SK-N-SH (cell line): Measurements from ENCODE around the gene MARCHF4. TPM values are rescaled to one million over a fixed set of nuclear protein-coding genes. Genes with fewer than 3 reads are reported as not detected.

Experiments used
- CTCF ChIA-PET: fragments of 300-600, 350-600 bp; formaldehyde crosslinking; extraction: SDS; loops from one replicate; lab custom pipeline; 2021; lab: Yijun Ruan, JAX
- POLR2A ChIA-PET: fragments of 350-600 bp; sonication (Branson Sonifier 250); formaldehyde crosslinking; extraction: SDS; loops from one replicate; lab custom pipeline; 2020; ENCODE audit warnings: antibody characterized with exemption, inconsistent platforms; lab: Yijun Ruan, JAX
- DNase-seq: peaks from one replicate; pipeline ENCODE4 v3.0.0; 2012
- H2AFZ ChIP-seq: fragments of 200-600 bp; sonication (generic); 2 replicates; pipeline ENCODE4 v1.8.1; 2016; ENCODE audit warnings: antibody characterized with exemption, mild to moderate bottlenecking, low read depth
- H3F3A ChIP-seq: fragments of 200-600 bp; sonication (generic); replicated peaks from 2 replicates; pipeline ENCODE3; 2016; ENCODE audit warnings: antibody characterized with exemption, mild to moderate bottlenecking; ENCODE audit not compliant: insufficient read depth
- H3K27ac ChIP-seq, 2 experiments: fragments of 200-500 bp in 1 of 2; fragments of 200-600 bp in 1 of 2; sonication (Bioruptor generic) in 1 of 2; sonication (generic), shearing (Covaris generic) in 1 of 2; 2 replicates each; pipeline versions ENCODE4 v1.5.1 to v1.6.1; 2014 to 2016; ENCODE audit warnings: low read depth in 2 of 2, inconsistent platforms in 1 of 2, low read length in 1 of 2, mild to moderate bottlenecking in 1 of 2, mixed read lengths in 1 of 2
- H3K27me3 ChIP-seq: fragments of 200-600 bp; sonication (generic), shearing (Covaris generic); 2 replicates; pipeline ENCODE4 v1.6.1; 2016; ENCODE audit warnings: mixed run types; ENCODE audit not compliant: insufficient read depth
- H3K36me3 ChIP-seq, 2 experiments: fragments of 200-500 bp in 1 of 2; fragments of 200-600 bp in 1 of 2; sonication (Bioruptor generic) in 1 of 2; sonication (generic) in 1 of 2; replicated peaks in 1 of 2; 2 replicates each; pipeline versions ENCODE3 to v1.5.1; 2014 to 2016; ENCODE audit warnings: low read length in 1 of 2, mild to moderate bottlenecking in 1 of 2; ENCODE audit not compliant: insufficient read depth in 2 of 2, control insufficient read depth in 1 of 2
- H3K4me1 ChIP-seq, 2 experiments: fragments of 200-500 bp in 1 of 2; fragments of 200-600 bp in 1 of 2; sonication (Bioruptor generic) in 1 of 2; sonication (generic), shearing (Covaris generic) in 1 of 2; 2 replicates each; pipeline versions ENCODE4 v1.5.1 to v1.6.1; 2014 to 2016; ENCODE audit warnings: low read depth in 1 of 2, low read length in 1 of 2, mixed run types in 1 of 2; ENCODE audit not compliant: insufficient read depth in 2 of 2, control insufficient read depth in 1 of 2
- H3K4me2 ChIP-seq: fragments of 200-600 bp; sonication (generic), shearing (Covaris generic); 2 replicates; pipeline ENCODE4 v1.6.1; 2017; ENCODE audit warnings: mixed run types
- H3K4me3 ChIP-seq, 2 experiments: fragments of 200-500 bp in 1 of 2; fragments of 200-600 bp in 1 of 2; sonication (Bioruptor generic) in 1 of 2; sonication (generic), shearing (Covaris generic) in 1 of 2; 2 replicates each; pipeline versions ENCODE4 v1.5.1 to v1.8.1; 2014 to 2016; ENCODE audit warnings: low read depth in 2 of 2, inconsistent platforms in 1 of 2, low read length in 1 of 2, mild to moderate bottlenecking in 1 of 2, mixed read lengths in 1 of 2, moderate library complexity in 1 of 2
- H3K79me2 ChIP-seq: fragments of 200-600 bp; sonication (generic); 2 replicates; pipeline ENCODE4 v1.8.1; 2017; ENCODE audit warnings: mild to moderate bottlenecking; ENCODE audit not compliant: insufficient read depth
- H3K9ac ChIP-seq: fragments of 200-600 bp; sonication (generic); 2 replicates; pipeline ENCODE4 v1.6.1; 2017; ENCODE audit warnings: mixed run types
- H3K9me2 ChIP-seq: fragments of 200-600 bp; sonication (generic); 2 replicates; pipeline ENCODE4 v1.6.1; 2017; ENCODE audit warnings: mixed run types
- H3K9me3 ChIP-seq: fragments of 200-600 bp; sonication (generic); 2 replicates; pipeline ENCODE4 v1.6.1; 2017; ENCODE audit warnings: mixed run types, mild to moderate bottlenecking, moderate library complexity
- H4K20me1 ChIP-seq: fragments of 200-600 bp; sonication (generic); 2 replicates; pipeline ENCODE4 v1.6.1; 2017; ENCODE audit warnings: mild to moderate bottlenecking, mixed run types; ENCODE audit not compliant: insufficient read depth
- CHD2 ChIP-seq: fragments of 150-350 bp; IDR thresholded peaks from 2 replicates; pipeline ENCODE4 v1.6.1; 2018; ENCODE audit warnings: low read length; ENCODE audit not compliant: partially characterized antibody
- JUND ChIP-seq: IDR thresholded peaks from 2 replicates; pipeline ENCODE4 v1.4.0; 2012
- MEF2A ChIP-seq: IDR thresholded peaks from 2 replicates; pipeline ENCODE4 v1.4.0; 2012; ENCODE audit warnings: low read depth, borderline replicate concordance
- MXI1 ChIP-seq: IDR thresholded peaks from 2 replicates; pipeline ENCODE4 v1.6.1; 2012; ENCODE audit warnings: mild to moderate bottlenecking, low read depth, low read length, improper control_type of control experiment
- NRF1 ChIP-seq: IDR thresholded peaks from 2 replicates; pipeline ENCODE4 v1.6.1; 2012; ENCODE audit warnings: low read depth, mild to moderate bottlenecking, low read length
- RAD21 ChIP-seq: IDR thresholded peaks from 2 replicates; pipeline ENCODE4 v1.6.1; 2012; ENCODE audit warnings: mild to moderate bottlenecking, low read length
- RCOR1 ChIP-seq: fragments of 150-350 bp; IDR thresholded peaks from 2 replicates; pipeline ENCODE4 v1.6.1; 2017; ENCODE audit warnings: antibody characterized with exemption, low read length
- RFX5 ChIP-seq: IDR thresholded peaks from 2 replicates; pipeline ENCODE4 v1.6.1; 2012; ENCODE audit warnings: mild to moderate bottlenecking, improper control_type of control experiment, low read length
- RXRA ChIP-seq: IDR thresholded peaks from 2 replicates; pipeline ENCODE4 v1.4.0; 2012; ENCODE audit warnings: low read depth, mild to moderate bottlenecking, borderline replicate concordance
- SIN3A ChIP-seq: IDR thresholded peaks from 2 replicates; pipeline ENCODE4 v1.6.1; 2012; ENCODE audit warnings: low read depth, mild to moderate bottlenecking, low read length, moderate library complexity, borderline replicate concordance
- SMC3 ChIP-seq: IDR thresholded peaks from 2 replicates; pipeline ENCODE4 v1.6.1; 2012; ENCODE audit warnings: low read depth, low read length, improper control_type of control experiment
- TAF1 ChIP-seq: IDR thresholded peaks from 2 replicates; pipeline ENCODE4 v1.6.1; 2012; ENCODE audit warnings: low read depth, mild to moderate bottlenecking, low read length, moderate library complexity, borderline replicate concordance
- USF1 ChIP-seq: IDR thresholded peaks from 2 replicates; pipeline ENCODE4 v1.4.0; 2012; ENCODE audit warnings: low read depth, borderline replicate concordance
- WGBS: methylation state at CpG from one replicate; pipeline ENCODE4 v1.1.6; 2017; ENCODE audit warnings: low lambda C conversion rate; 5-methylcytosine and 5-hydroxymethylcytosine counted together
- polyA plus RNA-seq, 3 experiments: library from polyadenylated mRNA; depleted of rRNA; stranded (reverse); fragments of >200 nt; gene quantifications; 2 replicates each; pipeline ENCODE4 v1.2.3, GENCODE V29; 2012

The MARCHF4 gene
- polyA plus RNA-seq, 1 of the 3 experiments (the other 2 are of a cell fraction) = 7.6 TPM

GRCh38 chr2:216402751-216403150, 30.5 kb upstream of the MARCHF4 start:
- Histone ChIP-seq H3K9ac (no peak overlapping the region), H3K27me3 (no peaks in the 10 kb centered on the region), H3K79me2 (no peaks in the 10 kb centered on the region), H3K27ac (no peak overlapping the region), H4K20me1 (no peaks in the 10 kb centered on the region), H3F3A (no peaks in the 10 kb centered on the region), H3K9me2 (no peaks in the 10 kb centered on the region), H3K4me2 (no peak overlapping the region), H3K9me3 (no peaks in the 10 kb centered on the region), H3K4me3 (no peak overlapping the region), H3K4me1 (no peaks in the 10 kb centered on the region; a peak in 1 of 4 replicates), H3K36me3 (no peaks in the 10 kb centered on the region), H2AFZ (peak overlapping the region; percentile 20; the same call in 1 of the 2 replicates)
- DNase-seq = peak; percentile 23
- ChIA-PET POLR2A (interaction anchor here (0.6 kb wide), 1 partner anchor 1318 kb away, joined by 6 read pairs; no protein-coding TSS in a partner anchor), CTCF (interaction anchor here (1.2 to 2.5 kb wide), 7 partner anchors 9 to 200 kb away, joined by 3 to 15 read pairs (median 7); partner anchors contain the start of gene MARCHF4)
- TF ChIP-seq MEF2A = no peak
- TF ChIP-seq SIN3A = no peak
- no peak for TF ChIP-seq RXRA
- no peak for TF ChIP-seq CHD2
- TF ChIP-seq MXI1 = no peak
- TF ChIP-seq TAF1 = no peak
- TF ChIP-seq RAD21 = no peak
- no peak for TF ChIP-seq RCOR1
- WGBS = 64% methylated on average over 5 of the region's 6 CpGs

GRCh38 chr2:216399621-216400020, 27.3 kb upstream of the MARCHF4 start:
- TF ChIP-seq SMC3 (no peak), RFX5 (no peak), USF1 (no peak)
- POLR2A ChIA-PET = no interaction called here
- Histone ChIP-seq H3K9me3 (no peaks in the 10 kb centered on the region), H3K9me2 (no peaks in the 10 kb centered on the region), H3K36me3 (no peaks in the 10 kb centered on the region), H3K4me1 (no peaks in the 10 kb centered on the region; a peak in 1 of 4 replicates), H3K4me2 (no peak overlapping the region), H3K79me2 (no peaks in the 10 kb centered on the region), H2AFZ (no peak overlapping the region), H3K27me3 (no peaks in the 10 kb centered on the region), H3K9ac (no peak overlapping the region), H3F3A (no peaks in the 10 kb centered on the region), H3K4me3 (no peak overlapping the region), H4K20me1 (no peaks in the 10 kb centered on the region), H3K27ac (no peak overlapping the region)
- CTCF ChIA-PET = interaction anchor here (0.8 to 1.3 kb wide), 3 partner anchors 10 to 269 kb away, joined by 3 read pairs; no protein-coding TSS in a partner anchor
- no peak for DNase-seq
- WGBS = 65% methylated on average over 1 of the region's 1 CpG

GRCh38 chr2:216394881-216395280, 22.6 kb upstream of the MARCHF4 start:
- no peak for DNase-seq

More at GRCh38 chr2:216394881-216395280, 22.6 kb upstream of the MARCHF4 start:
- no peaks in the 10 kb centered on the region for H3K79me2 ChIP-seq
- no peak overlapping the region for H3K4me3 ChIP-seq
- H3K27ac ChIP-seq = no peak overlapping the region
- H3F3A ChIP-seq = no peaks in the 10 kb centered on the region
- H2AFZ ChIP-seq = no peak overlapping the region
- ChIA-PET CTCF (interaction anchor here (0.6 kb wide), 1 partner anchor 173 kb away, joined by 3 read pairs; no protein-coding TSS in a partner anchor), POLR2A (no interaction called here)
- no peaks in the 10 kb centered on the region for H3K36me3 ChIP-seq
- no peaks in the 10 kb centered on the region; a peak in 1 of 4 replicates for H3K4me1 ChIP-seq
- WGBS = 100% methylated on average over 6 of the region's 6 CpGs
- H3K27me3 ChIP-seq = no peaks in the 10 kb centered on the region
- H3K9ac ChIP-seq = no peak overlapping the region
- H4K20me1 ChIP-seq = no peaks in the 10 kb centered on the region
- no peaks in the 10 kb centered on the region for H3K9me2 ChIP-seq
- TF ChIP-seq NRF1 (no peak), JUND (no peak), TAF1 (no peak)
- H3K9me3 ChIP-seq = no peaks in the 10 kb centered on the region
- H3K4me2 ChIP-seq = no peak overlapping the region
